Neural crest cell (in vitro differentiated cells): ENCODE results near the gene ACR. TPM values are rescaled to one million over a fixed set of nuclear protein-coding genes. Genes with fewer than 3 reads are reported as not detected.

ENCODE experiments used
- DNase-seq: peaks from one replicate; pipeline ENCODE4 v3.0.0; 2021; ENCODE audit warnings: low read depth, mixed read lengths, low spot score
- H3K27ac Mint-ChIP-seq: one replicate; pipeline ENCODE4 v1.8.0; 2021; ENCODE audit warnings: mild to moderate bottlenecking, mixed read lengths; ENCODE audit not compliant: unreplicated experiment
- H3K27me3 Mint-ChIP-seq: 2 replicates; pipeline ENCODE4 v1.8.0; 2021; ENCODE audit warnings: low read depth, mild to moderate bottlenecking, mixed read lengths
- H3K36me3 Mint-ChIP-seq: 2 replicates; pipeline ENCODE4 v1.8.0; 2021; ENCODE audit warnings: low read depth, mild to moderate bottlenecking, mixed read lengths
- H3K4me1 Mint-ChIP-seq: 2 replicates; pipeline ENCODE4 v1.8.0; 2021; ENCODE audit warnings: mixed read lengths
- H3K4me3 Mint-ChIP-seq: one replicate; pipeline ENCODE4 v1.8.0; 2021; ENCODE audit warnings: mild to moderate bottlenecking, mixed read lengths
- H3K9me3 Mint-ChIP-seq: 2 replicates; pipeline ENCODE4 v1.8.0; 2021; ENCODE audit warnings: mixed read lengths
- CTCF ChIP-seq: fragments of 200-600 bp; sonication (generic); conservative IDR thresholded peaks from 2 replicates; pipeline ENCODE4 v1.5.0; 2021; ENCODE audit warnings: antibody characterized with exemption, mild to moderate bottlenecking
- total RNA-seq: library from RNA; stranded (reverse); gene quantifications from 2 replicates; pipeline ENCODE4 v1.2.1, GENCODE V29; 2021

ACR gene
- total RNA-seq, 1 donor from 2014 or later: not detected

- Mint-ChIP-seq H3K4me1 (peaks cover 12% of the 10 kb centered on the region), H3K4me3 (no peak overlapping the region), H3K9me3 (no peaks in the 10 kb centered on the region), H3K27ac (no peak overlapping the region), H3K27me3 (peaks cover 29% of the 10 kb centered on the region), H3K36me3 (peaks cover 6% of the 10 kb centered on the region)
- TF ChIP-seq CTCF: no peak
- no peak for DNase-seq
These were observed 21.5 kb upstream of the ACR start for GRCh38 chr22:50716290-50717024.

- DNase-seq: no peak
- no peak for TF ChIP-seq CTCF
- Mint-ChIP-seq H3K9me3 (no peaks in the 10 kb centered on the region), H3K27me3 (peaks cover 39% of the 10 kb centered on the region), H3K36me3 (peaks cover 9% of the 10 kb centered on the region), H3K27ac (no peak overlapping the region), H3K4me3 (peak overlapping the region; percentile 67), H3K4me1 (peaks cover 15% of the 10 kb centered on the region)
These were observed 20.2 kb upstream of the ACR start for GRCh38 chr22:50717709-50718351.

GRCh38 chr22:50718352-50718709 is 19.7 kb upstream of the ACR start:
- DNase-seq: no peak
- peak overlapping the region; percentile 67 for H3K4me3 Mint-ChIP-seq
- H3K9me3 Mint-ChIP-seq: no peaks in the 10 kb centered on the region
- no peak overlapping the region for H3K27ac Mint-ChIP-seq
- TF ChIP-seq CTCF: no peak
- peaks cover 44% of the 10 kb centered on the region for H3K27me3 Mint-ChIP-seq
- peaks cover 9% of the 10 kb centered on the region for H3K36me3 Mint-ChIP-seq
- peaks cover 12% of the 10 kb centered on the region for H3K4me1 Mint-ChIP-seq

- DNase-seq: no peak
- Mint-ChIP-seq H3K4me3 (peak overlapping the region; percentile 7), H3K4me1 (peaks cover 5% of the 10 kb centered on the region), H3K36me3 (peaks cover 9% of the 10 kb centered on the region), H3K27ac (no peak overlapping the region), H3K9me3 (no peaks in the 10 kb centered on the region), H3K27me3 (peaks cover 52% of the 10 kb centered on the region)
- TF ChIP-seq CTCF: no peak
These were observed 18.1 kb upstream of the ACR start for GRCh38 chr22:50719814-50720300.

GRCh38 chr22:50720301-50721256 is 17.4 kb upstream of the ACR start:
- Mint-ChIP-seq H3K4me3 (no peak overlapping the region), H3K27ac (no peak overlapping the region), H3K4me1 (peaks cover 5% of the 10 kb centered on the region), H3K9me3 (no peaks in the 10 kb centered on the region), H3K27me3 (peaks cover 52% of the 10 kb centered on the region), H3K36me3 (peaks cover 9% of the 10 kb centered on the region)
- TF ChIP-seq CTCF: no peak
- no peak for DNase-seq
